ENCODE data around the gene PLEKHN1.
"Not testable (repeated sequence)": the region's sequence is repeated elsewhere in the genome, so short reads cannot be mapped to it uniquely, and the experiment has no call there.

PLEKHN1 gene

DNA sequence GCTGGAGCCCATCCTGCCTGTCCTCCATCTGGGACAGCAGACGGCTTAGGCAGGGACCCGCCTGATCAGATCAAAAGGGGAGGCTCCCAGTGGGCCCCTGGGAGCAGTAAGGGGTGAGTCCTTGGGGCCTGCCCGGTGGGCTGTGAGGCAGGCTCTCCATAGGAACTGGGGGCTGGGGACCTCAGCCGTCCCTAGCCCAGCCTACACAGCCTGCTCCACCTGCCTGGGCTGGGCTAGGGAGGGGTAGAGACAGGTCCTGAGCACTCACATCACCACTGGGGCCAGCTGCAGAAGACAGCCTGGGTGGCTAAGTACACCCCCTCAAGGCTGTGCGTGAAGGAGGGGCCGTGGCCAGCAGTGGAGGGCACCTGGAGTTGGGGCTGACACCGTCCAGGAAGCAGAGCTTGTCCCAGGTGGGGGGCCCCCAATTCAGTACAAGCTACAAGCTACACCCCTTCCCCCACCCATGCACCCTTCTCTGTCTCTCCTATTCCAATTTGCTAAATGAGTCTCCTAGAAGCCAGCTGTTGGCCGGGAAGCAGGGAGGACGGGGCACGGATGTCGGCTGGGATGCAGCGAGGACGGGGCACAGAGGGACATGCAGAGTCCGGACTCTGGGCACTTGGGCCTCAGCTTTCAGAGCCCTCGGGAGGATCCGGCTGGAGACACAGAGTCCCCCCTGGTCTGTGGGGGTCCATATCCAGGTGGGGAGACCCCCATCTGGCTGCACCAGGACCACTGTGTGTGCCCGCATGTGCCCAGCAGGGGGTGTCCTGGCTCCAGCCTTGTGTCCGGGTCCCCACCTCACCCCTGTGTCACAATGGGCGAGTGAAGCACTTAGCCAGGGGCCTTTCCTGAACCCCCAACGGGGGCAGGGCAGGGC is 48.8 kb downstream of the PLEKHN1 start:
- peak; percentile 75 for DNase-seq

DNA sequence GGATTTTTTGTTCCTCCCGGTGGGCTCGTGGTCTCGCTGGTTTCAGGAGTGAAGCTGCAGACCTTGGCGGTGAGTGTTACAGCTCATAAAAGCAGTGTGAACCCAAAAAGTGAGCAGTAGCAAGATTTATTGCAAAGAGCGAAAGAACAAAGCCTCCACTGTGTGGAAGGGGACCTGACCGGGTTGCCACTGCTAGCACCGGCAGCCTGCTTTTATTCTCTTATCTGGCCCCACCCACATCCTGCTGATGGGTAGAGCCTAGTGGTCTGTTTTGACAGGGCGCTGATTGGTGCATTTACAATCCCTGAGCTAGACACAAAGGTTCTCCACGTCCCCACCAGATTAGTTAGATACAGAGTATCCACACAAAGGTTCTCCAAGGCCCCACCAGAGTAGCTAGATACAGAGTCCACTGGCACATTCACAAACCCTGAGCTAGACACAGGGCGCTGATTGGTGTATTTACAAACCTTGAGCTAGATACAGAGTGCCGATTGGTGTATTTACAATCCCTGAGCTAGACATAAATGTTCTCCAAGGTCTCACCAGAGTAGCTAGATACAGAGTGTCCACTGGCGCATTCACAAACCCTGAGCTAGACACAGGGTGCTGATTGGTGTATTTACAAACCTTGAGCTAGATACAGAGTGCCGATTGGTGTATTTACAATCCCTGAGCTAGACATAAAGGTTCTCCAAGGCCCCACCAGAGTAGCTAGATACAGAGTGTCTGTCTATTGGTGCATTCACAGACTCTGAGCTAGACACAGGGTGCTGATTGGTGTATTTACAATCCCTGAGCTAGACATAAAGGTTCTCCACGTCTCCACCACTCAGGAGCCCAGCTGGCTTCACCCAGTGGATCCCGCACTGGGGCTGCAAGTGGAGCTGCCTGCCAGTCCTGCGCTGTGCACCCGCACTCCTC is 51.4 kb downstream of the PLEKHN1 start:
- not testable (repeated sequence) for DNase-seq

DNA sequence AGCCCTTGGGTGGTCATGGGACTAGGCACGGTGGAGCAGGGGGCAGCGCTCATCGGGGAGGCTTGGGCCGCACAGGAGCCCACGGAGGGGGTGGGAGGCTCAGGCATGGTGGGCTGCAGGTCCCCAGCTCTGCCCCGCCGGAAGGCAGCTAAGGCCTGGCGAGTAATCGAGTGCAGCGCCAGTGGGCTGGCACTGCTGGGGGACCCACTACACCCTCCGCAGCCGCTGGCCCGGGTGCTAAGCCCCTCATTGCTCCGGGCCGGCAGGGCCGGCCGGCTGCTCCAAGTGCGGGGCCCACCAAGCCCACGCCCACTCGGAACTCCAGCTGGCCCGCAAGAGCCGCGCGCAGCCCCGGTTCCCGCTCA is 52.0 kb downstream of the PLEKHN1 start:
- not testable (repeated sequence) for DNase-seq

DNA sequence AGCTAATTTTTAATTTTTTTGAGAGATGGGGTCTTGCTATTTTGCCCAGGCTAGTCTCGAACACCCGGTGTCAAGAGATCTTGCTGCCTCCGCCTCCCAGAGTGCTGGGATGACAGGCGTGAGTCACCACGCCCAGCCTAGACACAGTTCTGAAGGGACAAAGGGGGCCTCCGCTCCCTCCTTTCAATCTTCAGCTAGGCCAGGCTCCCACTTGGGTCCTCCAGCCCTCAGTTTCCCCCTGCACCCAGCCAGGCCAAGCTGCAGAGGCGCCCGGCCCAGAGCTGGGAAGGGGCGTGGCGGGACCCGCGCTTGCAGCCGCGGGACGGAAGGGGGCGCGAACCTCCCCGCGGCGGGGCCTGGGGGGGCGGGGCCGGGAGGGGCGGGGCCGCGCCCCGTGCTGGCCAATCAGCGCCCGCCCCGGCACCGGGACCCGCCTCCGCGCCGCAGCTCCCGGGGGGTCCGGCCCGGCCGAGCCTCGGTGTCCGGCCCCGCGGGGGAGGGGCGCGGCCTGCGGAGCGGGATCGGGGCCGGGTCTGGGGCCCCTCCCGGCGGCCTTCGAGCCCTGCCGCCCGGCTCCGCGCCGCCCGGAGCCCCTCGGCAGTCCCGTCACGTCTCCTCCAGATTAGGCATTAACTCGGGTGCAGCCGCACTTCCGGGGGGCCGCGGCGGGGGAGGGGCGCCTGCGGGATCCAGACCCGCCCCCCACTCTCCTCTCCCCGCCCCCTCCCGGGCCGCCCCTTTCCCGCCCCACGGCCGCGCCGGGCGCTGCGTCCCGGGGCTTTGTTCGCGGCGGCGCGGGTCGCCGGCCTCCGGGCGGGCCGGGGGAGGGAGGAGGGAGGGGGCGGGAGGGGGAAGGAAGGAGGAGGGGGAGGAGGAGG is 53.1 kb downstream of the PLEKHN1 start:
- peak; percentile 94 for DNase-seq

DNA sequence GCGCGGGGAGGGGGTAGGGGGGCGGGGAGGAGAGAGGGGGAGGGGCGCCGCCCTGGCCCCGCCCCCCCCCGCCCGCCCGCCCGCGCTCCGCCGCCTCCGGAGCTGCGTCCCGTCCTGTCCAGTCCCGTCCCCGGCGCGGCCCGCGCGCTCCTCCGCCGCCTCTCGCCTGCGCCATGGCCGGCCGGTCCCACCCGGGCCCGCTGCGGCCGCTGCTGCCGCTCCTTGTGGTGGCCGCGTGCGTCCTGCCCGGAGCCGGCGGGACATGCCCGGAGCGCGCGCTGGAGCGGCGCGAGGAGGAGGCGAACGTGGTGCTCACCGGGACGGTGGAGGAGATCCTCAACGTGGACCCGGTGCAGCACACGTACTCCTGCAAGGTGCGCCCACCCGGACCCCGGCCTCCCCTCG is 53.7 kb downstream of the PLEKHN1 start, which contains the start of gene AGRN:
AGRN (plus strand) TSS at position 121 of the 405 bp plus-strand sequence; CDS start at position 174, 53 bp downstream.
- DNase-seq: no peak

DNA sequence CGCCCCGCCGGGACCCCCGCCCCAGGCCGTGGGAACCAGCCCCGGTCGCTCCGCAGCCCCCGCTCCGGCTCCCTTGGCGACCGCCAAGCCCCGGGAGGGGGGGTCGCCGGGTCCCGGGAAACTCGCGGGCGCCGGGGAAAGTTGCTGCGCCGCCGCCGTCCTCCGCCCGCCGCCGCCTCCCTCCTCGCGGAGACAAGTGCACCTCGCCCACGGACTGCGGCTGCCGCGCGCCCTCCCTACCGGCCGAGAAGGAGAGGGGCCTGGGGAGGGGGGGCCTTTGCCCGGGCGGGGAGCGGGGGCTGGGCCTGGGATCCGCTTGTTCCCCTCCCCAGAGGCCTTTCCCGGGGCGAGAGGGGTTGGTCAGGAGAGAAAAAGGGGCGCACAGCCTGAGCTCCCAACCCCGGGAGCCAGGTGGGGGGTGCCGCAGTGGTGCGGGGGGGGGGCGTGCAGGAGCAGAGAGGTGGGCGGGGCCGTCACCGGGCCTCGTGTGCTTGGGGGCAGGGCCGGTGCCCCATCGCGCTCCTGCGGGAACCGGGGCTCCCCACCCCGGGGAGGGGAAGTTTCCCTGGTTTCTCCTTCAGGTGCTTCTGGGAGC is 54.2 kb downstream of the PLEKHN1 start:
- DNase-seq: peak; percentile 34

DNA sequence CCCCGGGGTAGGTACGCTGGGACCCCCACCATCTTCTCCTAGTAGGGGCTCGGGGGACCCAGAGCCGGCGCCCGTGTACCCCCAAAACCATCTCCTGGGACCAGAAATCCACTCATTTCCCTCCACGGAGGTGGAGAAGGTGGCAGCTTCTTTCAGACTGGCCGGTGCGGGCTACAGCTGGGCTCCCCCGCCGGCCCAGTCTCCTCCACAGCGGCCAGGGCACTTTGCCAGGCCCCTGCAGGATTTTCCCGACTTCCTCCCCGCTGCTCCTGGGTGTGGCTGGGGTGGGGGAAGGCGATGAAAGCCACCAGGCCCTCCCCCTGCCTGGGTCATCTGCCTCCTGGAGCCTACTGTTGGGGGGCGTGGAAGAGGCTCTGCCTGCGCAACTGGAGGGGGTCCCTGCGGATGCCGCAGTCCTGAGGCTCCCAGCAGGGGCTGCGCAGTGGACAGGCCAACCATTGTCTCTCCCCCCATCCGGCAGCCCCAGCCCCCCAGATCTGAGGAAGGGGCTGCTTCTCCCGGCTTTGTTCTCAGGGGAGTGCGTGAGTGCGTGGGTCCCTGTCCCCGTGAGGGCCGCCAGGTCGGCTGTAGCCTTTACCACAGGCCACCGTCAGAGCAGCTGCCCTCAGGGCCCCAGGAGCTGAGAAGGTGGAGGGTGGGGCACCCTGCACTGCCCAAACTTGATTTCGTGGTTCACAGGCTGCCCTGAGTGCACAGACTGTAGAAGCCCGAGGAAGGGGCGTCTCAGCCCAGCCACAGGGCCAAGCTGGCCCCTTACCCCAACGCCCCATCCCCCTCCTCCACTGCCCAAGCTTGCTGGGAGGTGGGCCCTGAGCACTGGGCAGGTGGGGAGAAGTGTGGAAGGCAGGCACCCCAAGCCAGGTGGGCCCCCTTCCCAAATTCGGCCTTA is 55.0 kb downstream of the PLEKHN1 start:
- DNase-seq: peak; percentile 86

DNA sequence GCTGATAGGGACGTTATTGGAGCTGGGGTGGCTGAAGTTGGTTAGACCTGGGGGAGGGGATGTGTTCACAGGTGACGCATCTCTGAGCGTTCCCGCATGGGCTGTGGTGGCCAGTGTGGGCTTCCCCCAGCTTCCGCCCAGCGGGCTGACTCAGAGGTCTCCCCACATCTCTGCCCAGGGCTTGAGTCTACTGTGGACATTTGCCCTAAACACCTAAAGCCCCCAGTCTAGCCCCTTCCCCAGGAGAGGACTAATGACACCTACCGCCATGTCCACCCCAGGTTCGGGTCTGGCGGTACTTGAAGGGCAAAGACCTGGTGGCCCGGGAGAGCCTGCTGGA is 55.6 kb downstream of the PLEKHN1 start:
- DNase-seq: no peak

DNA sequence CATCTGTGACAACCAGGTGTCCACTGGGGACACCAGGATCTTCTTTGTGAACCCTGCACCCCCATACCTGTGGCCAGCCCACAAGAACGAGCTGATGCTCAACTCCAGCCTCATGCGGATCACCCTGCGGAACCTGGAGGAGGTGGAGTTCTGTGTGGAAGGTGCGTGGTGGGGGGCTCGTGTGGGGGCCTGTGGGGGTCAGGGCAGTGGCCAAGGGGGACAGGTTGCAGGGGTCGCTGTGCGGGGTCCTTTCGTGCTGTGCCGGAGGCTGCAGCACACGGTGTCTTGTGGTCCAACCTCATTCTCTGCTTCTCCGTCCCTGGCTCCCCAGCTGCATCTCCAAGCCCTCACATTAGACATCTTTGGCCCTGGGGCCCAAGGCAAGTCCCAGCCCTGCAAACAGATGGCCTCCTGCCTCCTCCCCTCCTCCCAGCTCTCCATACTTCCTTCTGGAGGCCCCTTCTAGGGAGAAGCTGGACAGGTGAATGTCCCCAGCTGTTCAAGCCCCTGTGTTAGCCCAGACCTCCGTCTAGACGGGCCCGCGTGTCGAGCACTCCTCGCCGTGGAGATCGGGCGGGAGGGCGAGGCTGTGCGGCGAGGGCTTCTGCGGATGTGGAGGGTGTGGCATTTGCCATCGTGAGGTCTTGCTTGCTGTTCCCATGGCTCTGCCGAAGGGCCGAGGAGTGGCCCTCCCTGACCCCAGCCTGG is 56.2 kb downstream of the PLEKHN1 start:
- no peak for DNase-seq

DNA sequence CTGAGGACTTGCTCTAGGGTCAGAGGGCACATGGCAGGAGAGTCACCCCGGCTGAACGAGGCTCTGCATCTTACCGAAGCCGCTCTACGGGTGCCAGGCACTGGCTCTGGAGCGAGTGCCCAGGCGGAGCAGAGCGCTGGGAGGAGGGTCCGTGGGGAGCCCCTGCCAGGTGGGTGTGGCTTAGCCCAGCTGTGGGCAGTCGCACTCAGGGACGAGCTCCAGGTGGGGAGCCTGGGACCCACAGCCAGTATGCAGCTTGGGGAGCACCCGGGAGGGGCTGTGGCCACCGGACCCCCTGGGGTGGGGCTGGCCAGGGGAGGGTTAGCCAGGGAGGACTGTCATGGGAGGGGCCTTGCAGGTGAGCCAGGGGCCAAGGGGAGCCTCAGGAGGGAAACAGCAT is 57.4 kb downstream of the PLEKHN1 start:
- DNase-seq: no peak

DNA sequence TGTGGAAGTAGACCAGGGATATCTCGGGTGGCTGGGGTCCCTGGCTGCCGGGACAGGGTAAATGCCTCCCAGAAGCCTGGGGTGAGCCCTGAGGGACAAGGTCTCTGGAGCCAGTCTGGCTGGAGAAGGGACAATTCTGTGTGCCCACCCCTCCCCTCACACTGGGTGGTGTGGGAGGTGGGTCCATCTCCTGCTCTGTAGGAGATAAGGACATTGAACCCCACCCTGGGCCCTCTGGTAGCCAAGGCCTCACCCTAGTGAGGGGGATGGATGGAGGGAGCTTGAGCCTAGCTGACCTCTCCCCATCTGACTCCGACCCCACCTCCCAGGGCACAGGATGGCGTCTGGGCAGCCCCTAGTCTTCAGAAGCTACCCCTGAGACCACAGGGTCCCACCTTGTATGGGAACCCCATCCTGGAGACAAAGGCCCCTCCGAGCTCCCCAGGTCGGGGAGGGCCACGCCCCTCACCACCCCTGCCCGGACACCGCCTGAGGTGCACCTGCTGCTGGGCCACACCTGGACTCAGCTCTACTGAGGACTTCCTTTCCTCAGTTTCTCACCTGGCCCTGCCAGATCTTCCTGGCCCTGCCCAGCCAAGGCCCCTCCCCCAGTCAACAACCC is 58.0 kb downstream of the PLEKHN1 start:
- DNase-seq: no peak

DNA sequence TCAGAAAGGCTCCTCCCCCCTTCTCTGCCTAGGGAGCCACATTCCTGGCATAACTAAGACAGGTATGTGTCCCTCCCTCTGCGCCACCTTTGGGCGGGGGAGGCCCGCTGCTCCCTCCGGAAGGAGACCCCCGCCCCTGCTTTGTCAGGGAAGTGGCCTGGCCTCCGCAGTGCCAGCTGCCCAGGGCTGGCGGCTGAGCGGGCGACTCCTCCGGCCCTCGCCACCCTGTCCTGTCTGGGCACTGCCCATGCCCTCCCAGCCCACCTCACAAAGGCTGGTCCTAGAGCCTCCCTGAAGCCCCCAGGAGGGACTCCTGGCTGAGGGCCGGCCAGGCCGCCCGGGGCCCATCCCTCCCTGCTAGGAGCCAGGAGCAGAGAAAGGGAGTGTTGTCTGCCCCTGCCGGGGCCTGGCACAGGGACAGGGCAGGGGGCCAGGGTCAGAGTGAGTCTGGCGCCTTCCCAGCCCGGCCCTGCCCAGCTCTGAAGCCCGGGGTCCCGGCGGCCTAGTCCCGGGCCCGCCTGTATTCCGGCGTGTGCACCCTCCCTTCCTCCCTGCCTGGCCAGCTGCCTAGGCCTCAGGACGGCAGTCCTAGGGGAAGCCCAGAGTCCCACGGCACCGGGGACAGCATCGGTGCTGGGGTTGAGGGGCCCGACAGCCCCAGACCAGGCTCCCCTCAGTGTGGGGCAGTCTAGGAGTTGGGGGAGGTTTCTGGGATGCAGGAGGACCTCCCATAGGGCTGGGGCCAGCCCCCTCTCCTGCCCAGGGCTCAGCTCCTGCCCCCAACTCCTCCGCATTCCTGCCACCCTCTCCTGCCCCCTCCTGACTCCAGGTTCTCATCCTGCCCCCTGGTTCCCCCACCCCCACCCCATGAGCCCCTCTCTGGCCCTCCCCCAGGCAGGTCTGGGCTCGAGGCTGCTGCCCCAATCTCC is 58.8 kb downstream of the PLEKHN1 start:
- DNase-seq: no peak

Measured in suppressor macrophage treated with lipopolysaccharide for 4 hours (primary cell).